Omental fat pad (tissue), 4 donors: ENCODE data around the gene CORO6. TPM values are rescaled to one million over a fixed set of nuclear protein-coding genes. Genes with fewer than 3 reads are reported as not detected.
A peak's percentile ranks its signal among the peaks of the same experiment; 100 is the strongest.

ENCODE experiments used
- ATAC-seq: fragments of 150-250 bp; one replicate; pipeline ENCODE4 v1.9.1; 2016; ENCODE audit warnings: mild to moderate bottlenecking, moderate library complexity; ENCODE audit not compliant: low FRiP score
- DNase-seq: peaks from one replicate; pipeline ENCODE4 v3.0.0-alpha.2; 2019; ENCODE audit warnings: low spot score
- small RNA-seq: library from RNA; depleted of rRNA; stranded (forward); fragments of <200 nt; gene quantifications from one replicate; pipeline ENCODE3, GENCODE V24; 2016
- total RNA-seq, 4 donors: library from RNA; depleted of rRNA; stranded (reverse); fragments of >200 nt; gene quantifications; one replicate each; pipeline ENCODE4 v1.1.0, GENCODE V29; 2016
- TF ChIP-seq, protein P1 (sequence below), 3 donors: fragments of 450-650 bp; IDR thresholded peaks; one replicate each; pipeline ENCODE4 v1.5.1; 2016 to 2017; ENCODE audit warnings: antibody characterized with exemption in 3 of 3, mild to moderate bottlenecking in 3 of 3, moderate library complexity in 2 of 3

Gene CORO6
- total RNA-seq, 4 donors from 2014 or later = 10.7 to 45.9 (median 14.1) TPM

- ATAC-seq (no peak), DNase-seq (peak; percentile 24)
- TF ChIP-seq, protein P1, sequence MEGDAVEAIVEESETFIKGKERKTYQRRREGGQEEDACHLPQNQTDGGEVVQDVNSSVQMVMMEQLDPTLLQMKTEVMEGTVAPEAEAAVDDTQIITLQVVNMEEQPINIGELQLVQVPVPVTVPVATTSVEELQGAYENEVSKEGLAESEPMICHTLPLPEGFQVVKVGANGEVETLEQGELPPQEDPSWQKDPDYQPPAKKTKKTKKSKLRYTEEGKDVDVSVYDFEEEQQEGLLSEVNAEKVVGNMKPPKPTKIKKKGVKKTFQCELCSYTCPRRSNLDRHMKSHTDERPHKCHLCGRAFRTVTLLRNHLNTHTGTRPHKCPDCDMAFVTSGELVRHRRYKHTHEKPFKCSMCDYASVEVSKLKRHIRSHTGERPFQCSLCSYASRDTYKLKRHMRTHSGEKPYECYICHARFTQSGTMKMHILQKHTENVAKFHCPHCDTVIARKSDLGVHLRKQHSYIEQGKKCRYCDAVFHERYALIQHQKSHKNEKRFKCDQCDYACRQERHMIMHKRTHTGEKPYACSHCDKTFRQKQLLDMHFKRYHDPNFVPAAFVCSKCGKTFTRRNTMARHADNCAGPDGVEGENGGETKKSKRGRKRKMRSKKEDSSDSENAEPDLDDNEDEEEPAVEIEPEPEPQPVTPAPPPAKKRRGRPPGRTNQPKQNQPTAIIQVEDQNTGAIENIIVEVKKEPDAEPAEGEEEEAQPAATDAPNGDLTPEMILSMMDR (IDR thresholded peaks at IDR 0.05) = no peak
Observed at GRCh38 chr17:29567554-29568330, 55.0 kb downstream of the CORO6 start.

GRCh38 chr17:29567304-29567553 is 55.5 kb downstream of the CORO6 start:
- TF ChIP-seq, protein P1 (IDR thresholded peaks at IDR 0.05) = no peak
- no peak for DNase-seq
- ATAC-seq = peak; percentile 9

- ATAC-seq (peak; percentile 75), DNase-seq (peak; percentile 28)
- TF ChIP-seq, protein P1 (IDR thresholded peaks at IDR 0.05) = no peak
Observed at GRCh38 chr17:29566473-29567303, 56.0 kb downstream of the CORO6 start, which contains the start of gene ABHD15. TSS of gene ABHD15 (minus strand) at chr17:29567037. CDS start at chr17:29566966, 71 bp downstream.

- TF ChIP-seq, protein P1 (IDR thresholded peaks at IDR 0.05) = no peak
- ATAC-seq (no peak), DNase-seq (peak; percentile 23)
Observed at GRCh38 chr17:29565643-29566472, 56.9 kb downstream of the CORO6 start.

Small RNA genes lying within 50 kb of the gene (small RNA-seq; reads per million reads assigned to genes)
- not detected for gene RNU6-920P

Other genes starting within 250 kb of the CORO6 start
- 10 to 100 TPM; 60.3 to 84.2 (median 64.3) TPM for gene TAOK1, start 232.5 kb downstream of the CORO6 start, total RNA-seq
- 10 to 100 TPM; 21.6 to 55.2 (median 25.2) TPM for gene ABHD15, start 55.9 kb downstream of the CORO6 start, total RNA-seq
- 100 to 1,000 TPM in 1 of 4 donors, 10 to 100 TPM in 3; 65.0 to 122 (median 72.6) TPM for gene TP53I13, start 54.2 kb downstream of the CORO6 start, total RNA-seq
- gene GIT1, start 33.3 kb downstream of the CORO6 start, total RNA-seq = 10 to 100 TPM; 24.4 to 73.6 (median 37.3) TPM
- gene ANKRD13B, start 29.8 kb downstream of the CORO6 start, total RNA-seq = 10 to 100 TPM in 3 of 4 donors, 1 to 10 TPM in 1; 9.2 to 18.3 (median 13.2) TPM